ENCODE measurements around the gene NPAS3.
A peak's percentile ranks its signal among the peaks of the same experiment; 100 is the strongest.

NPAS3 gene

DNA sequence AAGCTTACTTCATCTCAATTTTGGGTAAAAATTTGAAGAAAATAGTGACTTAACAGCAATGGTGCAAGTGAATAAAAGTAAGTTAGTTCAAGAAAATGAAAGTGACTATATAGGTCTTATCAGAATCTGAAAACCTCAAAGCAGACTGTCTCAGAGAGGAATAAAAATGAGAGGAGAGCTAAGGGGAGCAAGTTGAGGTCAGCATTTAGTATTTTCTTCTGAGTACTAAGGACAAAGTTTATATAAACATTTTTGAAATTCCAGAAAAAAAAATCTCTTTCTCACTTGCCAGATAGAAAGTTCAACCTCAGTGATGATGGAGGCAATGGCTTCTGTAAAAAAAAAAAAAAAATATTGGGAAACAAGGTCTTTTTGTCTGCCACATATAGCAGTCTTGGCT, 414.1 kb downstream of the NPAS3 start:
- FAIRE-seq = no peak
- TF ChIP-seq TAF1 (IDR thresholded peaks at IDR 0.05; ENCODE audit: low read depth, low read length) (no peak), POLR2AphosphoS5 (IDR thresholded peaks at IDR 0.05; ENCODE audit: low read depth, low read length) (no peak), SPI1 (IDR thresholded peaks at IDR 0.05; ENCODE audit: low read depth, low read length) (no peak), POU2F2 (IDR thresholded peaks at IDR 0.05; ENCODE audit: low read depth, low read length) (no peak), POLR2A (IDR thresholded peaks at IDR 0.05; ENCODE audit: low read depth, low read length) (no peak), PAX5 (IDR thresholded peaks at IDR 0.05; ENCODE audit: insufficient read depth, low read length, severe bottlenecking) (no peak)
- DNase-seq (ENCODE audit: insufficient read length, low spot score) = no peak

DNA sequence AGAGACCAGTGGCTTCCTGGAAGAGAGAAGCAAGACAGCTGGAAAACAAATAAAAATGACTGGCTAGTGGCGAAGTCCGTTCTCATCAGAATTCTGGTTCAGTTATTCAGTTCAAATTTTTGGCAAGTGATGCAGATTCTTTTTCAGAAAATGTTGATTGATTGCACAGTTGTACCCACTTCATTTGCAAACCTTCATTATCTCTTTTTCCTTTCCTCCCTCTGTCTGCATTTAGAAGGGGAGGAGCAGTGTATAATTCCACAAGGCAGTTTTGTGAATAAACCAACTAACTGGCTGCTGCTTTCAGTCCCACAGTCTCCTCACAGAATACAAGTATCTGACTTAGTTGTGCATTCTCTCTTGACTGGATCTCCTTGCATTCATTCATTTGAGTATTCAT, 417.5 kb downstream of the NPAS3 start:
- no peak for TF ChIP-seq POU2F2 (IDR thresholded peaks at IDR 0.05; ENCODE audit: low read depth, low read length)
- TF ChIP-seq POLR2A (IDR thresholded peaks at IDR 0.05; ENCODE audit: low read depth, low read length) = no peak
- no peak for TF ChIP-seq POLR2AphosphoS5 (IDR thresholded peaks at IDR 0.05; ENCODE audit: low read depth, low read length)
- TF ChIP-seq TAF1 (IDR thresholded peaks at IDR 0.05; ENCODE audit: low read depth, low read length) = no peak
- no peak for DNase-seq (ENCODE audit: insufficient read length, low spot score)
- no peak for FAIRE-seq

DNA sequence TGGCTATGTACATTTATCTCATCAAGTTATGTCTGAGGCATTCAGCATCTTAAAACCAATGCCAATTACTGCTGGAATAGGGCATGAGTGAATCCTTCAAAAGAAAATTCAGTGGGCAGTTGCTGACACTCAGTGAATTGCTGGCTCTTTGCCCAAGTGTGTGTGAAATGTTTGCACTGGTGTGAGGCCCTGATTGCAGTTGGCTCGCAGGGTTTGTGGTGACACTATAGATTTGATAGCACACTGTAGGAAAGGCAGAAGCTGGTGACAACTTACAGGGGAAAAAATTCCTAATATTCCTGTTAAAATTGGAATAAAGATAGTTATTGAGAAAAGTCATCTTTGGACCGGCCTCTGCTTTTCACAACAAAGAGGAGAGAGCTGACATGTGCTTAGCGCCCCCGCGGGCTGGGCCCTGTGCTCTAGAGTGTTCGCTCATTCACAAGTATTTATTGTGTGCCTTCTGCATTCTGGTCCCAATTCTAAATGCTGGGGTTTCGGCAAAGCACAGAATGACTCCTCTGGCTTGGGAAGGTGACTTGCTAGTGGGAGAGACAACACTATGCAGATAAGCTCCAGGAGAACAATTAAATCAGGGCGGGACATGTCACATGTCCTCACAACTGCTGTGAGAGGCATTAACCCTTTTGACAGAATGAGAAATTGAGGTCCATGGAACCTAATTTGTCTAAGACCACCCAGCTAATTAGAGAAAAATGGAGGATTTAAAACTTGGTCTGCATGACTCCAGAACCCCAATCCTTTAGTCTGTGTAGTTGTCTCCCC, 418.7 kb downstream of the NPAS3 start:
- DNase-seq (ENCODE audit: insufficient read length, low spot score) = no peak
- no peak for FAIRE-seq
- TF ChIP-seq SPI1 (IDR thresholded peaks at IDR 0.05; ENCODE audit: low read depth, low read length) (no peak), PAX5 (IDR thresholded peaks at IDR 0.05; ENCODE audit: insufficient read depth, low read length, severe bottlenecking) (no peak), POLR2AphosphoS5 (IDR thresholded peaks at IDR 0.05; ENCODE audit: low read depth, low read length) (no peak), TAF1 (IDR thresholded peaks at IDR 0.05; ENCODE audit: low read depth, low read length) (no peak), POU2F2 (IDR thresholded peaks at IDR 0.05; ENCODE audit: low read depth, low read length) (no peak), POLR2A (IDR thresholded peaks at IDR 0.05; ENCODE audit: low read depth, low read length) (no peak)

DNA sequence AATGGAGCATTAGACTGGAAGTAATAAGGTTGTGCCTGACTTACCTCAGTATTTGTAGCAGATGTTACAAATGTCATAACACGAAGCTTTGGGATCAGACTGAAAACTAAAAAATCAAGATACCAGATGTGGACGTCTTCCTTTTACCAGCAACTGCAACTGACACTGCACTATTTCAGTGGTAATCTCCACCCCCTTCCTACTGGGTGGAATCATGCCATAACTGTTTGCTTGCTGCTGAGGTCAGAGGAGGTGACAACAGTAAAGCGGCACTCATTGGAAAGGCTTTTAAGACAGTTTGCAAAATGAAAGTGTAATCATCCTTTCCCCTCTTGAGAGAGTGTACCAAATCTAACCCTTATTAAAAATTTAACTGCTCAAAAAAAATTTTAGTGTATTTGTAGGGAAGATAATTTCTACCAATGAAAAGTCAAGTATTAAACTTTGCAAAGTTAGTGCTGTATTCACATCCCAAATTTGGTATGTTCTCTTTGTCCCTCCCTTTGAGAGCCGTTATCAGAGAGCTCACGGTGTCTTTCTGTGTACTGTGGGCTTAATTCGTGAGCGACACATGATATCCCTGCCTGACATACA, 420.7 kb downstream of the NPAS3 start:
- FAIRE-seq (no peak), DNase-seq (ENCODE audit: insufficient read length, low spot score) (no peak)
- TF ChIP-seq POLR2AphosphoS5 (IDR thresholded peaks at IDR 0.05; ENCODE audit: low read depth, low read length) (no peak), SPI1 (IDR thresholded peaks at IDR 0.05; ENCODE audit: low read depth, low read length) (no peak), POLR2A (IDR thresholded peaks at IDR 0.05; ENCODE audit: low read depth, low read length) (no peak), TAF1 (IDR thresholded peaks at IDR 0.05; ENCODE audit: low read depth, low read length) (no peak), POU2F2 (IDR thresholded peaks at IDR 0.05; ENCODE audit: low read depth, low read length) (no peak), PAX5 (IDR thresholded peaks at IDR 0.05; ENCODE audit: insufficient read depth, low read length, severe bottlenecking) (no peak)

DNA sequence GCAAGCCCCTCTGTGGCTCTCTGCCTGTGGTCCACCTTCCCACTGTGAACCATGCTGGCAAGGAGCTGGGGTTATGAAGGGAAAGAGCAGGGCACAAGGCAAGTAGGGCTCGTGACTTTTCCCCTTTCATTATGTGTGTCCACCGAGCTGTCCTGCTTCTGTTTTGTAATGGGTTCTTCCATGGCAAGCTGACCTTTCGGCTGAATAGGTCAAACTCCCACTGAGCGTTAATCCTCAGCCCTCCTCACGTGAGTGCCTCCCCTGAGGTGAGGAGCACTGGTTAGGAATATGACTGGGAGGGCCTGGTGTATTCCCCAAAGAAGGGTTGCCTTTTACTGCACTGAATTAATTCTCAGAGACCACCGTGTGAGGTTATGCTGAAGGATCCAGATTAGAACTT, 424.3 kb downstream of the NPAS3 start:
- TF ChIP-seq POU2F2 (IDR thresholded peaks at IDR 0.05; ENCODE audit: low read depth, low read length) = no peak
- DNase-seq (ENCODE audit: insufficient read length, low spot score) (no peak), FAIRE-seq (no peak)

DNA sequence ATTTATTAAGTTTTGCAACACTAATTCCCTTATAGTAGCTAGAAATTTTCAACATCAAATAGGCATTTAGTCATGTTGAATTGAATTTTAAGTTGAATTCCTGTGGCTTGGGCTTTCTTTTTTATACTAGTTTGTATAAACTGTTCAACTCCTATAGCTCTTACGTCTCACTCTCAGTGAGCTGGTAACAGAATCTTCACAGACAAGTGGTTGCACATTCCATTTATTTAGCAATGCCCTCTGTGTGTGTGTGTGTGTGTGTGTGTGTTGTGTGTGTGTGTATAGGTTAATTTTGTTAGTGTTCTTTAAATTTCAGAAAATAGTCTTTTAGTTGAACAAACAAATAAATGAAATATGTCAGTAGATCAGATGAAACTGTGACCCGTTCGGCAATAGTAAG, 425.0 kb downstream of the NPAS3 start:
- TF ChIP-seq TAF1 (IDR thresholded peaks at IDR 0.05; ENCODE audit: low read depth, low read length) = no peak
- TF ChIP-seq POU2F2 (IDR thresholded peaks at IDR 0.05; ENCODE audit: low read depth, low read length) = no peak
- no peak for TF ChIP-seq SPI1 (IDR thresholded peaks at IDR 0.05; ENCODE audit: low read depth, low read length)
- no peak for TF ChIP-seq POLR2A (IDR thresholded peaks at IDR 0.05; ENCODE audit: low read depth, low read length)
- DNase-seq (ENCODE audit: insufficient read length, low spot score) = no peak
- no peak for FAIRE-seq

DNA sequence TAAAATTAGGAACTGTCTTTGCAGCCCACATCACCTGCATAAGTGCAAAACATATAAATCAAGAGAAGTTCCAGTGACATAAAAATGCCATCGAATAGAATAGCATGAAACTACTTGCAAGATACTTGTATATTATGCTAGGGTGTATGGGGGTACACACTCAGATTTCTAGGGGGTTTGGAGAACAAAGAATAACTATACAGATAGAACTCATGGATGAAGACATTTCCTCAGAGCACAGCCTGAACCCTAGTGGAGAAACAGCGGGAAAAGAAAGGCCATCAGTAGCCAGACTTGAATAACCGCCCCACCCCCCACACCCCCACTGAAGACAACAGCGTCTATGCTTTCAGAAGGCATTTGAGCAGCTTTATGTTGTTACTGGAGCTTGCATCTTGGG, 425.8 kb downstream of the NPAS3 start:
- DNase-seq (ENCODE audit: insufficient read length, low spot score) = no peak
- TF ChIP-seq POU2F2 (IDR thresholded peaks at IDR 0.05; ENCODE audit: low read depth, low read length) (no peak), PAX5 (IDR thresholded peaks at IDR 0.05; ENCODE audit: insufficient read depth, low read length, severe bottlenecking) (no peak), POLR2AphosphoS5 (IDR thresholded peaks at IDR 0.05; ENCODE audit: low read depth, low read length) (no peak), SPI1 (IDR thresholded peaks at IDR 0.05; ENCODE audit: low read depth, low read length) (no peak), POLR2A (IDR thresholded peaks at IDR 0.05; ENCODE audit: low read depth, low read length) (no peak), TAF1 (IDR thresholded peaks at IDR 0.05; ENCODE audit: low read depth, low read length) (no peak)
- no peak for FAIRE-seq

DNA sequence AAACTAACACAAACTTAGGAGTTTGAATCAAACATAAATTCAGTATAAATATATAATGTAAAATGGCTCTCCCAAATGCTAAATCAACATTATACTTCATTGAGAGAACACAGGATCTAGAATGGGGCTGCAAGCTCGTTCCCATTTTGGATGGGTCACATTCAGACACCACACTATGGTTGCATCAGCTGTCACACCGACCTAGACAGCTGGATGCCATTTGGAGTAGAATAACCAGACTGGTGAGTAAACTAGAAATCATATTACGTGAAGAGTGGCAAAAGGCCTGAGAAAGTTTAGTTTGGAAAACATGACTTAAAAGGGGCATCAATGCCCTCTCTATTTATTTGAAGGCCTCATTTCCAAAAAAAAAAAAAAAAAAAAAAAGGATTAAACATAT, 430.4 kb downstream of the NPAS3 start:
- no peak for TF ChIP-seq PAX5 (IDR thresholded peaks at IDR 0.05; ENCODE audit: insufficient read depth, low read length, severe bottlenecking)
- TF ChIP-seq POU2F2 (IDR thresholded peaks at IDR 0.05; ENCODE audit: low read depth, low read length) = no peak
- TF ChIP-seq TAF1 (IDR thresholded peaks at IDR 0.05; ENCODE audit: low read depth, low read length) = no peak
- no peak for TF ChIP-seq POLR2A (IDR thresholded peaks at IDR 0.05; ENCODE audit: low read depth, low read length)
- TF ChIP-seq POLR2AphosphoS5 (IDR thresholded peaks at IDR 0.05; ENCODE audit: low read depth, low read length) = no peak
- no peak for TF ChIP-seq SPI1 (IDR thresholded peaks at IDR 0.05; ENCODE audit: low read depth, low read length)
- DNase-seq (ENCODE audit: insufficient read length, low spot score) (no peak), FAIRE-seq (no peak)

DNA sequence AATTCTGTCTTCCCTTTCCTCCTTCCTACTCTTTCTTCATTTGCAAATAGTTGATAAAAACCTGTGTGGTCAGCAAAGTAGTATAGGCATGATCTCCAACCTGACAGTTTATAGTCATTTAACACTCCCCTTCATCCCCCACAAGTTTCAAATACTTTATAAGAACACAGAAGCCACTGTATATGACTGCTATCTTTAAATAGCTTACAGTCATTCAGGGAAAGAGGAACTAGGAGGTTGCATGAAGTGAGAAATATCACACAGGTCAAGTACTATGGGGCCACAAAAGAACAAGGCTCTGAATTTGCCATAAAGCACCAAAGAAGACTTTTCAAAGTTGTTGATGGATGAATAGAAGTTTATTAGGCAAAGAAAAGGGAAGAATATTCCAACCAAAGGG, 431.3 kb downstream of the NPAS3 start:
- peak; percentile 82 for TF ChIP-seq SPI1 (IDR thresholded peaks at IDR 0.05; ENCODE audit: low read depth, low read length)
- no peak for TF ChIP-seq PAX5 (IDR thresholded peaks at IDR 0.05; ENCODE audit: insufficient read depth, low read length, severe bottlenecking)
- TF ChIP-seq POLR2A (IDR thresholded peaks at IDR 0.05; ENCODE audit: low read depth, low read length) = no peak
- no peak for TF ChIP-seq POU2F2 (IDR thresholded peaks at IDR 0.05; ENCODE audit: low read depth, low read length)
- DNase-seq (ENCODE audit: insufficient read length, low spot score) = no peak
- peak; percentile 64 for FAIRE-seq

DNA sequence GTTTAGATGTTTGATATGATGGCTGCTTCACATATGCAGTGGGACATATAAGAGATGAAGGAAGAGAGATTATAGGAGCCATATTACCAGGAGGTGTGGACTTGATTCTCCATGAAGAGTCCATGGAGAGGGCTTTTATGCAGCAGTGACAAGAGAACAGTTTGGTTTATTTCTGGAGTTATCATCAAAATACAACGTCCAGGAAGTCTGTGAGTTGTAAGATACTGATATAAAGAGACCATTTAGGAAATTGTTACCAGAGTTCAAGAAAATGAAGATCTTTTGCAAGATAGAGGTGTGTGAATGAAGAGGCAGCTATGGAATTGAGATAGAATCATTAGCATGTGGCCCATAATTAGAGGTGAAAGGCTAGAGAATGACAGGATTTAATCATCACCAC, 431.7 kb downstream of the NPAS3 start:
- FAIRE-seq (no peak), DNase-seq (ENCODE audit: insufficient read length, low spot score) (no peak)
- no peak for TF ChIP-seq SPI1 (IDR thresholded peaks at IDR 0.05; ENCODE audit: low read depth, low read length)
- TF ChIP-seq PAX5 (IDR thresholded peaks at IDR 0.05; ENCODE audit: insufficient read depth, low read length, severe bottlenecking) = no peak
- no peak for TF ChIP-seq TAF1 (IDR thresholded peaks at IDR 0.05; ENCODE audit: low read depth, low read length)
